SK-N-MC (cell line): Measurements from ENCODE around the gene PPFIBP2.

Source experiments
- EZH2 ChIP-seq: fragments of 200-600 bp; sonication (generic); IDR thresholded peaks from one replicate; pipeline ENCODE4 v1.6.1; 2017; ENCODE audit warnings: antibody characterized with exemption
- FOXP2 ChIP-seq: optimal IDR thresholded peaks from 2 replicates; pipeline ENCODE3; 2011; ENCODE audit warnings: mild to moderate bottlenecking, moderate library complexity; ENCODE audit not compliant: insufficient read depth; ENCODE audit errors: extremely low read length, control extremely low read depth
- POLR2AphosphoS5 ChIP-seq: IDR thresholded peaks from 2 replicates; pipeline ENCODE4 v1.6.1; 2012; ENCODE audit warnings: mild to moderate bottlenecking, low read depth, low read length, borderline replicate concordance

DNA sequence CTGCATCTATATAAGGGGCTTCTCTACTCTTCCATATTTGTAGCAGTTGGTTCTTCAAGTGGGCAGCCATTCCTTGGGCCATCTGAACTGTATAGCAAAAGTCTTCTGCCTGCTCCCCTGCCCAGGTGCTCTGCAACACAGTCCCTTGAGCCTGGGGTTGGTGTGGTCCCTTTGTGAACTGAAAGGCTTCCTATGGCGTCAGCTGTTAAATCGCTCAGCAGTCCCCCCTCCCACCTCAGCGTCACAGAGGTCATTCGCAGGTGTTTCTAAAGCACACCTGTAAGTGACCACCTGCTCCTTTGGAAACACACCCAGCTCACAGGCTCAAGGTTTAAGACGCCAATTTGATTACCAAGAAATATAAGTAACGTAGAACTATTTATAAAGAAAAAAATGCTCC lies 122.6 kb downstream of the PPFIBP2 start:
- TF ChIP-seq EZH2 (no peak), POLR2AphosphoS5 (no peak), FOXP2 (no peak)
